GM18520 (cell line): ENCODE results near the gene DLG2.

Experiments
- ATAC-seq: cut with Tn5 transposase; IDR thresholded peaks from one replicate; pipeline ENCODE4 v1.9.1; 2021; ENCODE audit not compliant: unreplicated experiment

DLG2 gene

GRCh38 chr11:84164728-84165127 lies 1462.4 kb downstream of the DLG2 start:
- ATAC-seq, result no peak

GRCh38 chr11:84163116-84163515 lies 1464.0 kb downstream of the DLG2 start:
- no peak for ATAC-seq

- ATAC-seq, result no peak
These were observed 1469.5 kb downstream of the DLG2 start for GRCh38 chr11:84157639-84158038.

DNA sequence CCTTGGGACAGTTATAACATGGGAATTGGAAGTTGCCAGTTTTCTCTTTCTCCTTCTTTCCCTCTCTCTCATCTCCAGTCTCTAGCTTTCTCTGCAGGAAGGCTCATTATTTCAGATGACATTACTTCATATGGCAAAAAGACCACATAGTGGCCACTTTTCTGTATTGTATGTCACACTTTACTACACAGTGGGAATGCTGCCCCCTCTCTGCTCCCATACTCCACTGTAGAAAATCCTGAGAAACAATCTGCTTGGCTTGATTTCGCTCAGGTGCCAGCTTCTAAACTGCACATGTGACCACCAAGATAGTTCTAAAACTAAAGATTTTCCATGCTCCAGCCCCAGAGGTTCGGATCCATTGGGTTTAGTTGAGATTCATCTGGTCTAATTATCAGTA lies 1480.3 kb downstream of the DLG2 start:
- ATAC-seq, result no peak

DNA sequence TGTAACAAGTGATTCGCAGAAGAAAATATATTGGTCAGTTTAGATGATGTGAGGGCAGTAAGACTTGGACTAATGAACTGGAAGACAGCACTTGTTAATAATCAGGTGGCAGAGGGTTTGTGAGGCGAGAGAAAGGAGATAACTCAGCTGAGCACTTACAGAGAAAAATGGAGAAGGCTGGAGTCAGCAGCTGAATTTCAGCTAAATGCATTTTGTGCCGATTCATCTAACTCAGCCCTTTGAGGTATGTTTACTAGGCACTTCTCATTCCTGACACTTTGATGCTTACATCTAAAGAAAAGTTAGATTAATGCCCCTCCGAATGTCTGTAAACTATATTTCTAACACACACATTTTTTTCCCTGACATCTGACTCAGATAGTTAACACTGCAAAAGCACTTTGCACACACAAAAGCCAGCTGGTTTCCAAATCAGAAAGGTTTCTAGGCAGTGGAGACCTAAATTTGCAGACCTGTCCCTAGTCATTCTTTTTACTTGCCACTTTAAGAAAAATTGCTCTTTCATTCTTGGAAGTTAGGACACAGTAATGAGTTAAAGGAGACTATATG lies 1481.4 kb downstream of the DLG2 start:
- ATAC-seq, result no peak

DNA sequence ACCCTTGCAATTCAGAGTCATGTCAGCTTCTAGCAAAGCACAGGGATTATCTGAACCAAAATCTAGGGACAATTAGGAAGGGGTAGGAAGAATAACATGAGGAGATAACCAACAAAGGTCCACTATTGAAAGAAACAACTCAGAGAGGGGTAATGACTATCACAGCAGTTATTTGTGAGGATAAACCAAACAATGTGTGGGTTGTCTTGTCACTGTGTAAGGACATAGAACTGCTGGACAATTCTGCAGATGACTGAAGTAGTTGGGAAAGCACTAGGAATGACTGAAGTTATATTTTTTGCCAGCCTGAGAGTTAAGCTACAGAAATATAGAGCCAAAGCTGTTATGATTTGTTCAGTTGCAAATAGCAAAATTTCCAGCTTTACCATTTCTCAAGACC lies 1482.6 kb downstream of the DLG2 start:
- ATAC-seq, result no peak

DNA sequence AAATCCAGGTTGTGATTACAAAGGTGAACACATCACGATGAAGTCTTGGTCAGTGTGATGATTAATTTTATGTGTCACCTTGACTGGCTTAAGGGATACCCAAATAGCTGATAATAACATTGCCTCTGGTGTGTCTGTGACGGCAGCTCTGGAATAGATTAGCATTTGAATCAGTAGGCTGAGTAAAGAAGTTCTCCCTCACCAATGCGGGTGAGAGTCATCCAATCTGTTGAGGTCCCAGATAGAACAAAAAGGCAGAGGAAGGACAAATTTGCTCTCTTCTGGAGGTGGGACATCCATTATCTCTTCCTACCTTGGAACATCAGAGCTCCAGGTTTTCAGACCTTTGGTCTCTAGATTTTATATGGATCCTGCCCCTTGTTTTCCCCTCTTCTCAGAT lies 1484.7 kb downstream of the DLG2 start:
- ATAC-seq, result no peak

- ATAC-seq, result no peak
These were observed 1486.6 kb downstream of the DLG2 start for GRCh38 chr11:84140386-84141169.

DNA sequence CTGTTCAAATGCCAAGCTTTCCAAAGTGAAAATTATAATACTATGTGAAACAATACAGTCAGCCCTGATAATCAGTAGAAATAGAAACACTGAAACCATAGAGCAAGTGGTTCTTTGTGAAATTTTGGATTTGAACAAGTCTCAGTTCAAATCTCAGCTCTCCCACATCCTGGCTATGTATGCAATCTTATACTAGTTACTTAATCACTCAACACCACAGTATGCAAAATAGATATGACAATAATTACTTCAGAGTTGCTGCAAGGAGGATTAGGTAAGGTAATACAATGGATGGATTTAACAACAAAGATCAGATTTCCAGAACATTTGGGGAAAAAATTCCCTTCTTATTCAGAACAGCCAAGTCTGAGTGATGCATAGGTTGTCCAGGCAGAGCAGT lies 1489.2 kb downstream of the DLG2 start:
- no peak for ATAC-seq

- ATAC-seq, result no peak
These were observed 1489.6 kb downstream of the DLG2 start for GRCh38 chr11:84137505-84137904.

DNA sequence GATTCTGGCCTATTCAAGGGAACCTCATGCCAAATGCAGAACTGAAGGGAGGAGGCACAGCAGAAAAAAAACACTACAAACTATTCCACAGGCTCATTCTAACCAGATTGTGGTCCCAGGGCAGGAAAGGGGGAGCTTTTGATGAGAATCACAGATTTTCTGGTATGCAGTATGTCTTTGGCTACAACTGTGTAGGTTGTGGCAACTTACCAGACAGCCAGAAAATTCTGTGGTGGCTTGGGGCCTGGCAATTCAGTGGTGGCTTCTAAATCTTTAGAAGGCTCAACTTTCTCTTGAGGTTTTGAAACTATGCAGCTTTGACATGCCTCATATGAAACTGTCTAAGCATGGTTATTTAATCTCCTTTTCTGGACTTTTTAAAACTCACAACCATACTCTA lies 1490.2 kb downstream of the DLG2 start:
- ATAC-seq, result no peak

DNA sequence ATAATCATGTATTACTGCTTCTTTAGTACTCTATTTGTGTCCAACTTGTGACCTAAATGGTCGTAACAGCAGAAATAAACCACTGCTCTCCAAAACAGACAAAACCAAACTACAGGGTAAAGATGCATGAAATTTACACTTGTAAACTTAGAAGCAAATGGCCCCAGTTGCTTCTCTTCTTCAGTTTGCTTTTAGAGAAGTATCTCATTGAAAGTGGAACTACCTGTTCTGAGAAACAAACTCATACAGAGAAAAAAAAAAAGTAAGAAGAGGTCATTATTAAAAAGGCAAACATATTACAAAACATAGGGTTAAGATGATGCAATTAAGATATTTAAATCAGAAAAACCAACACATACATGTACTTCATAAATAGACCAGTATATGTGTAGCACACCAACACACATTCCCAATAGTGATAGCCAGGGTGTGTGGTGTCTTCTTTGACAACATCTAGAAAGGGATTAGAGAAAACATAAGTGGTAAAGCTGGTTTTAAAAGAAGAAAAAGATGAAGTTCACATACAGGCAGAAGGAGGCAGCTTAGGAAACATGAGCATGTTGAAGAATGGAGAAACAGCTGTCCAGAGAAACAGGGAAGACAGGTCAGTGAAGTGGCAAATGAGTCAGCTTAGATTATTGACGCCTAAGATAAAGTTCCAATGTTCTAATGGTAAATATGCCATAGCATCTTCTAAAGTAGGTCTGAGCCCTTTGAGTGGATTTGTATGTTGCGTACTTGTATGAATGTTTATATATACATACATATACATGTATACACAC lies 1496.3 kb downstream of the DLG2 start:
- ATAC-seq, result no peak

DNA sequence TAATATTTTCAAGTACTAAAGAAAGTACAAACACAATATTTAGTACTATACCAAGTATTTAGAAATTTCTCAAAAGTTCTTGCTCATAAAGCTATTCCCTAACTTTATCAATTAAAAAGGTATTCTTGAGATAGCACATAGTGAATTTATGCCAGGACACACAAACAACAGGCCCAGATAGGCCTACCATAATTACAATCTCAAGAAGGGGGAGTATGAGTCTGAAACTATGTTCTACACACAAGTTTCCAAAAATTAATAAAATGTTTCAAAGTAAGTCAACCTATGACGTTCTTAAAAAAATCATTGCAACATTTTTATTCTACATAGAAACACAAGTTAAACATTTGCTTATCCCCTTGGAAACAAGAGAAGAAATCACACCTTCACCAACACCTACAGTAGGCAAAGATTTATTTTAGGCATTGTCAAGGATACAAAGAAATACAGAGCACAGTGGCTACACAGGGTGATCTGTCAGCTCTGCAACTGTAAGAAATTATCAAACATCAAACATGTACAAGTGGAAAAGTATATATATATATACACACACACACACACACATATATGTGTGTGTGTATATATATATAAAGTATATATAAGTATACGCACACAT lies 1497.1 kb downstream of the DLG2 start:
- ATAC-seq, result no peak

GRCh38 chr11:84128840-84129239 lies 1498.3 kb downstream of the DLG2 start:
- no peak for ATAC-seq

DNA sequence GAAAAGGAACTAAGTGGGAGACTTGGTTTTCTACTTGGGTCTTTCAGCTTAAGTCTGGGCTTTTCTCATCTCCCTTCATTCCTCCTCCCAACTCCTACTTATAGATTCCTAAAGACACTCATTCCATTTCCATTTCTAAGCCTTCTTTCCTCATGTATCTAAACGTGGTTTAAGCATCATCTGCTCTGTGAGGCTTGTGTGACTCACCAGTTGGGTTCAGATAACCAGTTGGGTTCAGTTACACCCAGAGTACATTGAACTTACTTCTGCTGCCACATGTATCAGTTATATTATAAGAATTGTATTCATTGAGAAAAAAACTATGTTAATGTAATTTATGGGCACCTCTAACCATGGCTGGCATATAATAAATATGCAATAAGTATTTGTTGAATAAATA lies 1509.8 kb downstream of the DLG2 start:
- ATAC-seq, result no peak

- ATAC-seq, result no peak
These were observed 1520.6 kb downstream of the DLG2 start for GRCh38 chr11:84106541-84106940.

- no peak for ATAC-seq
These were observed 1522.0 kb downstream of the DLG2 start for GRCh38 chr11:84105148-84105547.

GRCh38 chr11:84103096-84103495 lies 1524.0 kb downstream of the DLG2 start:
- ATAC-seq, result no peak

- ATAC-seq, result no peak
These were observed 1530.0 kb downstream of the DLG2 start for GRCh38 chr11:84097186-84097585.

GRCh38 chr11:84091212-84091986 lies 1535.7 kb downstream of the DLG2 start:
- no peak for ATAC-seq
